ENCODE results near the gene CASP3.

The CASP3 gene

GRCh38 chr4:184649026-184649970 is at the start of gene CASP3, which contains the start of gene PRIMPOL:
Gene CASP3, minus strand, starts transcription at chr4:184649447. Its CDS starts 10,994 bp downstream, at chr4:184638453.
Gene PRIMPOL, plus strand, starts transcription at chr4:184649738. Its CDS starts 7,403 bp downstream, at chr4:184657141.
- DNase-seq (ENCODE audit: low read depth): peak; percentile 63

GRCh38 chr4:184697956-184698355 is 48.7 kb upstream of the CASP3 start:
- DNase-seq (ENCODE audit: low read depth): no peak

DNA sequence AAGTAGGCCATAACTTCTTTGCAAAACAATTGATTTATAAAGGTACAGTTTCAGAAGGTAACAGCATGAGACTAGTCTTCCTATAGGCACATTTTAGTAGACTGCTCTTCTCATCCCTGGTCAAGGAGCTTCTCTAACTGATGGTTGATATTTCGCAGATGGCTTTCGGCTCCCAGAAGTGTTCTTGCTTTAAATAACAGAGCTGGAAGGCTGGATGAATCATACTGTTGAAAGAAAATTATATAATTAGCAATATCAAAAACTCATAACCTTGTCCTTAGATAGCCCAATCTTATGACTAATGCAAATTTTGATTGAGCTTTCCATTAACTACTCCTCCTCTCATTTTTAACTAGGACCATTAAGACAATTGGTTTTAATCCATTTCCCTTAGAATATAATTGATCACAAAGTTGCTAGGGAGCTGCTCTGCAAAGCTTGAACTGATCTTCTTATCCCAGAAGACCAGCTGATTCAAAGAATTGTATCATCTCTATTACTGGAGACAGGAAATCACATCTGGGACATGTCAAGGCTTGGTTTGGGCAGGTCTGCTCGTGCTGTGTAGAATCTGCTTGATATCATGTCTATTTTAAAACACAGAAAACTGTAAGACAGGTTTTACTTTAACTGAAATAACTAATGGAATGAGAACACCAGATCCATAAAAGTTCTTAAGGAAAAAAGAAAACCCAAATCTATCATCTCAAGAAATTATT is 46.1 kb upstream of the CASP3 start:
- no peak for DNase-seq (ENCODE audit: low read depth)

- no peak for DNase-seq (ENCODE audit: low read depth)
Observed at GRCh38 chr4:184694412-184694956, 45.2 kb upstream of the CASP3 start.

- DNase-seq (ENCODE audit: low read depth): no peak
Observed at GRCh38 chr4:184693056-184693455, 43.8 kb upstream of the CASP3 start.

- no peak for DNase-seq (ENCODE audit: low read depth)
Observed at GRCh38 chr4:184689681-184690080, 40.4 kb upstream of the CASP3 start.

DNA sequence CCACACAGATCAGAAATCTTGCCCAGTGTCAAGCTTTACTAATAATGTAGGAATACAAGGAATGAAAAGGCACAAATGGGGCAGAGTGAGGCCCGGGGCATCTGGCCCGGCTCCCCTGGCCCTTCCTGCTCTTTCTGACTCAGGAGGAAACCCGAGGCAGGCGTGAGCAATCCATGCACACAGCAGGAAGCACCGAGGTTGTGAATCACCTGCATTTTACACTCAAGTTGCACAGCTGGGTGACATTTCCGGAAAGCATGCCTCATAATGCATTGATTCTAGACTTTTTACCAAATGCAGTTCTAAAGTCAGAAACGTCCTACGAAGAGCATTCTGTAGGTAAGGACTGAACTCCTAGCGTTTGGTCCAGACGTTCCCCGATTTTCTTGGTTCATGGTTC is 39.2 kb upstream of the CASP3 start:
- DNase-seq (ENCODE audit: low read depth): peak; percentile 47

DNA sequence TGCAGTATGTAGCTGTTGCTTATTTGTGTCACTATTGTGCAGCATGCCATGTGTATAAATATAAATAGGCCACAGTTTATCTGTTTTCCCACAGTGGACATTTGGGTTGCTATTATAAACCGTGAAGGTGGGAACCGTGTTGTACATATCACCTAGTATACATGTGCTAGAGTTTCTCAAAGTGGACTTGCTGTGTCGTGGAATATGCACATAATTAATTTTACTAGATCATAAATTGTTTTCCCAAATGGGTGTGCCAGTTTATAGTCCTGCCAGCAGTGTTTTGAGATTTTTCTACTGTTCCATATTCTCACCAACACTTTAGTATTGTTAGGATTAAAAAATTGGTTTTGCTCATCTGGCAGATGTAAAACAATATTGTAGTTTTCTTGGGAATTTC is 38.8 kb upstream of the CASP3 start:
- DNase-seq (ENCODE audit: low read depth): no peak

DNA sequence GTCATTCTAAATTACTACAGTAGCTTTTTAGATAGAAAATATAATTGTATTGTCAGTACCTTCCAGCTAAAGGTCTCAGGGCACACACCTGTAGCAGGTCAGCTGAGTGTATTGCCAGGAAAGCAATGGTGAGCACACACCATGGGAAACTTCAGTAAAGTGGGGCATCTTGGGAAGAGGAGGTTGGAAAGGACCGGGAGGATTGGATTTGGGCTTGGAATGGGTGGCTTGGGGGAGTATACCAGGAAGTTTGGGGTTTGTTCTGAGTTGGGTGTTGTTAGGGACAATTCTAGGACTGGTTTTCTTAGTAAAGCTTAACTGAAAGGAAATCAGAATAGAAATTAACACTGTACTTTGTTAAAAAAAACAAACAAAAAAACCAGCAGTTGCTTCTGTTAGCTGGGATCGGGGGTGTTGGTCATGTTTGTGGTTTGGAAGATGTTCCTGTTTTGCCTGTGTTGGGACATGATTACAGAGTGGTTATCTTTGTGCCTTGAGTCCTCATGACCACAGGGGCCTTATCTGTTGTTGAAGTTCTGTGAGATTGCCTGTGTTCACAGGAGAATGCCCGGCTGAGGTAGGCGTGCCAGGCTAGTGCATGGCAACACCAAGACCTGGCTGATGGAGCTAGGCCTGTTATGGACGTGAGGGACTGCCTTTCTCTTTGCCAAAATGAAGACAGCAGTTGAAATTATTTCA is 35.4 kb upstream of the CASP3 start:
- no peak for DNase-seq (ENCODE audit: low read depth)

DNA sequence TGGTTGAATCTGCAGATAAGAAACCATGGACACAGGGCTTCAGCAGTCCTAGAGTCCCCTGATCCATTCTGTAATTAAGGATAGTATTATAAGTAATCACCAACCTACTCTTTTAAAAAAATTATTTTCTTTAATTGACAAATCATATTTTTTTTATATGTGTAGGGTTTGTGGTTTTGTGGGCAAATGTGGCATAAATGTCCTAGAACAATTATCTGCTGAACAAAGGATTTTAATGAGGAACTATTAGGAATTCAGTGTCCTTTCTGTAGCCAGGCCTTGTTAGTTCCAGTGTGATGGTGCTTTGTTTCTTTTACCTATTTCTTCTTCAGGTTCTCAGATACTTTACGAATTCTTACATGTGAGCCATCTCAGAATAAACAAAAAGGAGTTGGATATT is 32.7 kb upstream of the CASP3 start:
- DNase-seq (ENCODE audit: low read depth): no peak

DNA sequence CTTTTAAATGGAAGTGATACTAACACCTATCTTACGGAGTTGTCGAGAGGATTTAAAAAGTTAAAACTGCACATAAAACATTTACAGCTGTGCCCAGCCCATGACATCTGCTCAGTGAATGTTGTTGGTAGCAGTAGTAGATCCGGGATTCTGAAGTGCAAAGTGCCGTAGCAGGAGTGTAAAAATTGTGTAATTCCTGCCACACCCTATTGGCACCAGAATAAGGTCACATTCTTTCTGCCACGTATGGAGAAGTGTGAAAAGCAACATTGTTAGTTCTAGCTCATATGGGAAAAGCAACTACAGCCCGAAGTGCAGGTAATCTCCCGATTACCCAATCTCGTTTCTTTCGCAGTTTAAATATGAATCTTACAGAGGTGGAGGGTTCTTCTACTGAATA is 31.5 kb upstream of the CASP3 start:
- no peak for DNase-seq (ENCODE audit: low read depth)

DNA sequence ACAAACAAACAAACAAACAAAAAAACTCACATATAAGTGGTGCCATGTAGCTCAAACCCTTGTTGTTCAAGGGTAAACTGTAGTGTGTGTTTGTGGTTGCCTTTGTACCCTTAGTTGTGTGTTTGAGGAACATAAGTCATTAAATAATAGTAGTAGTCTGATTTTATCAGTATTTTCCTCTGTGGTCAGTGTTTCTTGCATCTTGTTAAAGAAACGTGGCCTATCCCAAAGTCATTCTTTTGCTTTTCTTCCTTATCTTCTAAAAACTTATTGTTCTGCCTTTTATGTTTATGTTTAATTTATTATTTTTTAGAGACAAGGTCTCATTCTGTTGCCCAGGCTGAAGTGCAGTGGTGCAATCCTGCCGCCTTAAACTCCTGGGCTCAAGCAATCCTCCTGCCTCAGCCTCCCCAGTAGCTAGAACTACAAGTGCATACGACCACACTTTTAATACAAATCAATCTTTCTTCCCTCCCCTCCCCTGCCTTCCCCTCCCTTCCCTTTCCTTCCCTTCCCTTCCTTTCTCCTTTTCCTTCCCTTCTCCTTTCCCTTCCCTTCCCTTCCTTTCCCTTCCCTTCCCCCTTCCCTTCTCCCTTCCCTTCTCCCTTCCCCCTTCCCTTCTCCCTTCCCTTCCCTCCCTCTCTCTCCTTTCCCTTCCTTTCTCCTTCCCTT is 26.7 kb upstream of the CASP3 start:
- no peak for DNase-seq (ENCODE audit: low read depth)

DNA sequence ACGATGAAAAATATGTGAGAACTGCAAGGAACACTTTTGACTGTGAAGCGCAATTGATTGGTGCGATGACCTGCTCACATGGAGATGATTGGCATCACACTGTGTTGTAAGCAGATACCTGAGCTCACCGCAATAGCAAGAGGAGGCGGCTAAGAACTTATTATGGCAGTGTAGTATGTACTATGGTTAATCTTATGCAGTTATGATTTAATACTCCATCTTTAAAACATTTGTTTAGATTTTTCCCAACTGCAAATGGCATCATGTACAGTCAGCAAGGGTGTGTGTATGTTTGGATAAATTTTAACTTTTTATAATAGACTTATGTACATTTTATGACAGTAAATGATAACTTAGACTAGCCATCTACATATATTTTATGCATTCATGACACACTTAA is 25.8 kb upstream of the CASP3 start:
- DNase-seq (ENCODE audit: low read depth): no peak

DNA sequence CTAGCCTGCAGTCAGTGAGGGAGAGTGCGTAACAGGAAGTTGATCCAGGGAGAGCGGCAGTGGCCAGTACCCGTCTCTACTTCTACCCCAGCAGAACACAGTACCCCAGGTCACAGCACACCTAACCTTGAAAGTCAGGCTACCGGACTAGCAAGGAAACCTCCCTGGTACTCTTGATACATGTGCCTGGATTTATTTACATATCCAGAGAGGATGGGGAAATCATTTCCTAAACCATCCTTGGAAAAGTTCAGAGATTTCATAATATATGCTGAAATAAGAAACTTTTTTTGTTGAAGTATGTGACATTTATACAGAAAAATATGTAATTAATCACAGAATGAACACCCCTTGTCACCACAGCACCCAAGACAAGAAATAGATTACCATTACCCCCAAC is 24.8 kb upstream of the CASP3 start:
- no peak for DNase-seq (ENCODE audit: low read depth)

DNA sequence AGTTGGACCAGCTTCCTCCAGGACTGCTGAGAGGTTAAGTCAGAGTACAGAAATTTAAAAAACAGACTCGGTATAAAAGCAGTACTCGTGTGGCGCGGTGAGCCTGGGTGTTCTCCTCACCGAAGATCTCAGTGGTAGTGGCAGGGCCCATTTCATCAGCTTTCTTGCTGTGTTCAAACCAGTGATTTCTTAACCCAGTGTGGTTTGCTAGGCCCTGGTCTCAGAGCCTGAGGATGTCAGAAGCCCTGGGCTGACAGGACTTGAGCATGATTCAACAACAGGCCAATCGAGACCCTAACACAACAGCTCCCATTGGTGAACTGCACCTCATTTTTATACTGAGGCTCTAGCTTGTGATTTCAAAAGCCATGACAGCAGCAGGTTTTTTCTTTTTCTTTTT is 23.5 kb upstream of the CASP3 start:
- no peak for DNase-seq (ENCODE audit: low read depth)

DNA sequence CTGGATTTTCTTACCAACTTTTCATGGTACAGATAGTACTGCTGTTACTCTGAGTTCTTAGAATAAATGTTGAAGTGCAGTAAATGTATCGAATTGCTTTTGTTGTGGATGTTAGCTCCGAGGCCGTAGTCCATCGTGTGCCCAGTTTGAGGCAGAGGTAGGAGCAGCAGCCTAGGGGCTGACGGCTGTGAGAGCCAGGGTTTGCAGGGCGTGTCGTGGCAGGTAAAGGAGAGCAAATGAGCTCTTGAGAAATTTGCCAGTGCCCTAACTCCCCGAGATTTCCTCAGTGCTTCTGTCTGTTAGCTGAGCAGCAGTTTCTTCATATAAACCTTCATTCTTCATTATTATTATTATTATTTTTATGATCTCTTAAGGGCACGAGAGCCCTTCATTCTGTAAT is 21.9 kb upstream of the CASP3 start:
- DNase-seq (ENCODE audit: low read depth): no peak

DNA sequence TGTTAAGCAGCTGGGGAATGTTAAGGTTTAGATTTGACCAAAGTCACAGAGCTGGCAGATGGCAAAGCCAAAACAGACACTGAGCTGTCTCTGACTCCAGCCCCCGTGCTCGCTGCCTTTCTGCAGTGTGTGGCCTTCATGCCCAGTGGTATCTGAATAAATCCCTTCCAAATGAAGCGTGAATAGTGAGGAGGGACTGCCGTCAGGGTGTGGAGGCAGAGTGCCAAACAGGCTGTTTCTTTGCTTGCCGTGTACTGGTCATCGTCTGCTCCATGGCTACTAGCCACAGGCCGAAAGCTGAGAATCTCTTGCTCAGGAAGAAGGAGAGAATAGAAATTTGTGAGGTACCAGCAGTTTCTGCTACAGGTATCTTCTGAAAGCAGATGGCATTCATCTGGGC is 20.0 kb upstream of the CASP3 start:
- no peak for DNase-seq (ENCODE audit: low read depth)

DNA sequence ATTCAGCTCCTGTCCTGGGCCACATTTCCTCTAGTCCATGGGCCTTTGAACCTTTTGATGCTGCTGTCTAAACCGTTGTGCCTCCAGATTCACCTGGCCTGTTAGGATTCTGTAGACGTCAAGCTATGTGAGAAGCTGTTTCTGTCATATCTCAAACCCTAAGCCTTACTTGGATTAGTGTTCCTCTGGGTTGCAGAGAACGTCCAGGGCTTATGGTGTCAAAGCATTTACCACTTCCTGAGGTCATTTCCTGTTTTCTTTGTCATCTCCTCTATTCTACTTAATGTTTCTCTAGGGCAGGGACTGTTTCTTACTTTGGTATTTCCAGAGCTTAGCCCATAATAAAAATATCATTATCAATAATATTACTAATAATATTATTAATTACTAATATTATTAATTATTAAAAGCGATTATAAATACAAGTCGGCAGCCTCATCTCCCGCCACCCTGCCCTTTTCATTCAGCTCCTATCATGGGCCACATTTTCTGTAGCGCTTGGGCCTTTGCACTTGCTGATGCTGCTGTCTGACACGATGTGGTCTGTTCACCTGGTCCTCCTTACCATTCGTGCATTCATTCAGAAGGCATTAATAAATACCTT is 19.4 kb upstream of the CASP3 start:
- no peak for DNase-seq (ENCODE audit: low read depth)

- DNase-seq (ENCODE audit: low read depth): no peak
Observed at GRCh38 chr4:184668096-184668495, 18.8 kb upstream of the CASP3 start.

GRCh38 chr4:184666670-184667069 is 17.4 kb upstream of the CASP3 start:
- DNase-seq (ENCODE audit: low read depth): no peak

Data from GM04503 (cell line).